Activated CD4-positive, alpha-beta memory T cell treated with anti-CD3 and anti-CD28 coated beads for 36 hours (primary cell): ENCODE results near the gene LRCH4. TPM values are rescaled to one million over a fixed set of nuclear protein-coding genes. Genes with fewer than 3 reads are reported as not detected.
"Not testable (repeated sequence)": the region's sequence is repeated elsewhere in the genome, so short reads cannot be mapped to it uniquely, and the experiment has no call there.

Experiments used
- CTCF ChIA-PET: fragments of 350-600 bp; sonication (Branson Sonifier 250); formaldehyde crosslinking; loops from one replicate; lab custom pipeline; 2021; ENCODE audit warnings: antibody characterized with exemption, inconsistent platforms; lab: Charles Lee
- POLR2A ChIA-PET: fragments of 350-600 bp; sonication (Branson Sonifier 250); formaldehyde crosslinking; loops from one replicate; lab custom pipeline; 2021; ENCODE audit warnings: antibody characterized with exemption; lab: Charles Lee
- DNase-seq: peaks from one replicate; pipeline ENCODE4 v3.0.0-alpha.2; 2020
- H3K27ac Mint-ChIP-seq: one replicate; pipeline ENCODE4 v1.8.0; 2021; ENCODE audit warnings: mixed read lengths
- H3K27me3 Mint-ChIP-seq: one replicate; pipeline ENCODE4 v1.8.0; 2021; ENCODE audit warnings: mixed read lengths
- H3K36me3 Mint-ChIP-seq: one replicate; pipeline ENCODE4 v1.8.0; 2021; ENCODE audit warnings: mixed read lengths
- H3K4me1 Mint-ChIP-seq: one replicate; pipeline ENCODE4 v1.8.0; 2021; ENCODE audit warnings: low read depth, mixed read lengths
- H3K4me3 Mint-ChIP-seq: one replicate; pipeline ENCODE4 v1.8.0; 2021; ENCODE audit warnings: mild to moderate bottlenecking, mixed read lengths
- H3K9me3 Mint-ChIP-seq: one replicate; pipeline ENCODE4 v1.8.0; 2021; ENCODE audit warnings: mixed read lengths
- intact Hi-C: fragments of 100-400 bp; cut with micrococcal nuclease; formaldehyde crosslinking; loops from one replicate; pipeline ENCODE4 v1.15.1; 2023
- total RNA-seq, 2 experiments: library from RNA; stranded (reverse); gene quantifications; one replicate each; pipeline ENCODE4 v1.2.3, GENCODE V29; 2021

The LRCH4 gene
- total RNA-seq, 2 experiments from 2014 or later: 93.4 to 97.7 TPM

GRCh38 chr7:100548446-100548845 is 37.5 kb downstream of the LRCH4 start:
- H3K9me3 Mint-ChIP-seq, intact Hi-C loops, H3K27me3 Mint-ChIP-seq, H3K4me3 Mint-ChIP-seq, DNase-seq: not testable (repeated sequence)
- POLR2A ChIA-PET: interaction anchor here (1.0 to 2.1 kb wide), 5 partner anchors 9 to 120 kb away, joined by 3 to 12 read pairs (median 4); partner anchors contain the start of genes AGFG2 and ZCWPW1
- peaks cover 71% of the 10 kb centered on the region for H3K4me1 Mint-ChIP-seq
- peak overlapping the region; percentile 98 for H3K27ac Mint-ChIP-seq
- peaks cover 28% of the 10 kb centered on the region for H3K36me3 Mint-ChIP-seq
- CTCF ChIA-PET: interaction anchor here (1.2 to 11.7 kb wide), 5 partner anchors 9 to 157 kb away, joined by 3 to 132 read pairs (median 15); partner anchors contain the start of gene POP7

GRCh38 chr7:100547872-100548271 is 38.1 kb downstream of the LRCH4 start:
- intact Hi-C loops: loop anchor here (2.0 kb wide), 1 partner anchor 1167 kb away; no protein-coding TSS in a partner anchor
- Mint-ChIP-seq H3K27me3 (no peaks in the 10 kb centered on the region), H3K4me1 (peaks cover 77% of the 10 kb centered on the region), H3K4me3 (no peak overlapping the region), H3K9me3 (no peaks in the 10 kb centered on the region), H3K36me3 (peaks cover 25% of the 10 kb centered on the region), H3K27ac (peak overlapping the region; percentile 98)
- ChIA-PET POLR2A (interaction anchor here (1.3 to 1.6 kb wide), 3 partner anchors 9 to 120 kb away, joined by 4 read pairs; partner anchors contain the start of genes AGFG2 and ZCWPW1), CTCF (interaction anchor here (1.0 to 11.7 kb wide), 7 partner anchors 9 to 143 kb away, joined by 3 to 132 read pairs (median 11); no protein-coding TSS in a partner anchor)
- no peak for DNase-seq

- CTCF ChIA-PET: interaction anchor here (1.0 to 11.7 kb wide), 8 partner anchors 10 to 645 kb away, joined by 3 to 132 read pairs (median 7); no protein-coding TSS in a partner anchor
- DNase-seq: peak; percentile 47
- POLR2A ChIA-PET: interaction anchor here (1.6 kb wide), 1 partner anchor 8 kb away, joined by 4 read pairs; the partner anchor contains the start of gene AGFG2
Measured at GRCh38 chr7:100546926-100547800, 38.8 kb downstream of the LRCH4 start.

GRCh38 chr7:100546129-100546925 is 39.6 kb downstream of the LRCH4 start:
- H3K9me3 Mint-ChIP-seq: no peaks in the 10 kb centered on the region
- peaks cover 20% of the 10 kb centered on the region for H3K36me3 Mint-ChIP-seq
- POLR2A ChIA-PET: interaction anchor here (1.3 to 1.8 kb wide), 3 partner anchors 14 to 40 kb away, joined by 5 read pairs; partner anchors contain the start of genes FBXO24 and LRCH4
- H3K27ac Mint-ChIP-seq: peak overlapping the region; percentile 98
- H3K27me3 Mint-ChIP-seq: no peaks in the 10 kb centered on the region
- no peak for DNase-seq
- peak overlapping the region; percentile 72 for H3K4me3 Mint-ChIP-seq
- CTCF ChIA-PET: interaction anchor here (1.0 to 11.7 kb wide), 7 partner anchors 11 to 646 kb away, joined by 3 to 132 read pairs (median 3); no protein-coding TSS in a partner anchor
- intact Hi-C loops: loop anchor here (1.0 to 2.0 kb wide), 2 partner anchors 37 to 1166 kb away; no protein-coding TSS in a partner anchor
- peaks cover 91% of the 10 kb centered on the region for H3K4me1 Mint-ChIP-seq

More at GRCh38 chr7:100546926-100547800, 38.8 kb downstream of the LRCH4 start:
- intact Hi-C loops: loop anchor here (1.0 to 2.0 kb wide), 2 partner anchors 36 to 1166 kb away; no protein-coding TSS in a partner anchor
- peak overlapping the region; percentile 72 for H3K4me3 Mint-ChIP-seq
- H3K27me3 Mint-ChIP-seq: no peaks in the 10 kb centered on the region
- H3K36me3 Mint-ChIP-seq: peaks cover 21% of the 10 kb centered on the region
- H3K27ac Mint-ChIP-seq: peak overlapping the region; percentile 98
- H3K9me3 Mint-ChIP-seq: no peaks in the 10 kb centered on the region
- H3K4me1 Mint-ChIP-seq: peaks cover 84% of the 10 kb centered on the region

GRCh38 chr7:100545360-100546128 is 40.4 kb downstream of the LRCH4 start:
- H3K36me3 Mint-ChIP-seq: peaks cover 21% of the 10 kb centered on the region

GRCh38 chr7:100544967-100545359 is 41.0 kb downstream of the LRCH4 start:
- DNase-seq: no peak
- no peaks in the 10 kb centered on the region for H3K9me3 Mint-ChIP-seq
- ChIA-PET POLR2A (interaction anchor here (0.7 to 1.8 kb wide), 8 partner anchors 14 to 148 kb away, joined by 3 to 8 read pairs (median 5); partner anchors contain the start of genes FBXO24, LRCH4, MEPCE and ZCWPW1), CTCF (interaction anchor here (1.0 to 11.7 kb wide), 7 partner anchors 12 to 161 kb away, joined by 3 to 132 read pairs (median 6); partner anchors contain the start of gene POP7)
- peaks cover 92% of the 10 kb centered on the region for H3K4me1 Mint-ChIP-seq
- intact Hi-C loops: loop anchor here (1.0 kb wide), 4 partner anchors 14 to 149 kb away; partner anchors contain the start of genes MEPCE and TSC22D4
- no peaks in the 10 kb centered on the region for H3K27me3 Mint-ChIP-seq
- peaks cover 22% of the 10 kb centered on the region for H3K36me3 Mint-ChIP-seq
- peak overlapping the region; percentile 72 for H3K4me3 Mint-ChIP-seq
- peak overlapping the region; percentile 98 for H3K27ac Mint-ChIP-seq

More at GRCh38 chr7:100545360-100546128, 40.4 kb downstream of the LRCH4 start:
- CTCF ChIA-PET: interaction anchor here (1.0 to 11.7 kb wide), 8 partner anchors 12 to 647 kb away, joined by 3 to 132 read pairs (median 4); partner anchors contain the start of gene POP7
- Mint-ChIP-seq H3K4me1 (peaks cover 94% of the 10 kb centered on the region), H3K27me3 (no peaks in the 10 kb centered on the region), H3K9me3 (no peaks in the 10 kb centered on the region), H3K4me3 (peak overlapping the region; percentile 72), H3K27ac (peak overlapping the region; percentile 98)
- peak; percentile 85 for DNase-seq
- POLR2A ChIA-PET: interaction anchor here (0.7 to 1.8 kb wide), 8 partner anchors 13 to 148 kb away, joined by 3 to 8 read pairs (median 5); partner anchors contain the start of genes FBXO24, LRCH4, MEPCE and ZCWPW1
- intact Hi-C loops: loop anchor here (1.0 to 2.0 kb wide), 6 partner anchors 14 to 1165 kb away; partner anchors contain the start of genes MEPCE and TSC22D4

- peak overlapping the region; percentile 72 for H3K4me3 Mint-ChIP-seq
- intact Hi-C loops: no loop called here
Measured at GRCh38 chr7:100544386-100544785, 41.5 kb downstream of the LRCH4 start.

GRCh38 chr7:100543586-100543985 is 42.3 kb downstream of the LRCH4 start:
- CTCF ChIA-PET: interaction anchor here (1.1 to 11.7 kb wide), 2 partner anchors 14 to 16 kb away, joined by 4 to 132 read pairs; no protein-coding TSS in a partner anchor
- no peak for DNase-seq
- Mint-ChIP-seq H3K4me1 (peaks cover 83% of the 10 kb centered on the region), H3K4me3 (peak overlapping the region; percentile 72), H3K36me3 (peaks cover 12% of the 10 kb centered on the region), H3K27me3 (no peaks in the 10 kb centered on the region), H3K27ac (peak overlapping the region; percentile 98), H3K9me3 (no peaks in the 10 kb centered on the region)
- POLR2A ChIA-PET: interaction anchor here (1.0 to 2.1 kb wide), 2 partner anchors 13 to 65 kb away, joined by 4 to 15 read pairs; partner anchors contain the start of gene TSC22D4
- intact Hi-C loops: loop anchor here (1.0 kb wide), 1 partner anchor 16 kb away; no protein-coding TSS in a partner anchor

More at GRCh38 chr7:100544386-100544785, 41.5 kb downstream of the LRCH4 start:
- Mint-ChIP-seq H3K9me3 (no peaks in the 10 kb centered on the region), H3K4me1 (peaks cover 87% of the 10 kb centered on the region), H3K27me3 (no peaks in the 10 kb centered on the region), H3K27ac (peak overlapping the region; percentile 98), H3K36me3 (peaks cover 19% of the 10 kb centered on the region)
- peak; percentile 42 for DNase-seq
- ChIA-PET POLR2A (interaction anchor here (1.1 to 1.8 kb wide), 4 partner anchors 42 to 147 kb away, joined by 3 to 8 read pairs (median 4); partner anchors contain the start of genes FBXO24, LRCH4, MEPCE and ZCWPW1), CTCF (interaction anchor here (1.0 to 11.7 kb wide), 3 partner anchors 13 to 148 kb away, joined by 3 to 132 read pairs (median 6); no protein-coding TSS in a partner anchor)

- peak; percentile 45 for DNase-seq
- H3K27ac Mint-ChIP-seq: peak overlapping the region; percentile 98
- POLR2A ChIA-PET: interaction anchor here (1.3 to 1.5 kb wide), 3 partner anchors 14 to 45 kb away, joined by 3 to 5 read pairs (median 4); partner anchors contain the start of genes FBXO24 and LRCH4
- peaks cover 65% of the 10 kb centered on the region for H3K4me1 Mint-ChIP-seq
- CTCF ChIA-PET: interaction anchor here (0.7 to 11.7 kb wide), 3 partner anchors 16 to 59 kb away, joined by 3 to 132 read pairs (median 7); no protein-coding TSS in a partner anchor
- H3K27me3 Mint-ChIP-seq, intact Hi-C loops, H3K9me3 Mint-ChIP-seq: not testable (repeated sequence)
- peaks cover 11% of the 10 kb centered on the region for H3K36me3 Mint-ChIP-seq
- peak overlapping the region; percentile 95 for H3K4me3 Mint-ChIP-seq
Measured at GRCh38 chr7:100541309-100541708, 44.6 kb downstream of the LRCH4 start.
